Muscle of leg (tissue), 11 donors: ENCODE results near the gene TMC3. TPM values are rescaled to one million over a fixed set of nuclear protein-coding genes. Genes with fewer than 3 reads are reported as not detected.

Experiments
- DNase-seq: peaks from one replicate; pipeline ENCODE4 v3.0.0; 2013
- H3K27ac ChIP-seq: one replicate; pipeline ENCODE4 v1.5.1; 2013; ENCODE audit warnings: mild to moderate bottlenecking, low read length, control low read depth
- H3K27me3 ChIP-seq: one replicate; pipeline ENCODE4 v1.6.1; 2013; ENCODE audit warnings: low read length; ENCODE audit not compliant: control insufficient read depth, insufficient read depth
- H3K36me3 ChIP-seq: one replicate; pipeline ENCODE4 v1.6.1; 2013; ENCODE audit warnings: low read length; ENCODE audit not compliant: control insufficient read depth, insufficient read depth
- H3K4me1 ChIP-seq: one replicate; pipeline ENCODE4 v1.6.1; 2013; ENCODE audit warnings: low read length; ENCODE audit not compliant: control insufficient read depth, insufficient read depth
- H3K4me3 ChIP-seq: one replicate; pipeline ENCODE4 v1.5.1; 2013; ENCODE audit warnings: low read length, control low read depth
- H3K9me3 ChIP-seq: replicated peaks from 2 replicates; pipeline ENCODE4 v1.6.1; 2013; ENCODE audit warnings: low read depth, low read length; ENCODE audit not compliant: control insufficient read depth
- WGBS: methylation state at CpG from one replicate; pipeline ENCODE4 v1.1.5; 2013; ENCODE audit warnings: missing lambda C conversion rate; ENCODE audit not compliant: insufficient coverage; 5-methylcytosine and 5-hydroxymethylcytosine counted together
- polyA plus RNA-seq, 8 donors: library from polyadenylated mRNA; unstranded; fragments of 120-200 nt; gene quantifications; one replicate each; pipeline versions ENCODE4 v1.2.1 to v1.2.3, GENCODE V29; 2013; ENCODE audit warnings: inconsistent platforms in 1 of 8, low replicate concordance in 1 of 8; ENCODE audit not compliant: insufficient read length in 8 of 8, insufficient read depth in 1 of 8
- total RNA-seq: library from RNA; stranded (reverse); fragments of 120-200 nt; gene quantifications from one replicate; pipeline ENCODE4 v1.2.4, GENCODE V29; 2013

Gene TMC3
- total and polyA plus RNA-seq, 9 donors, result 0.04 to 0.25 (median 0.06) TPM; not detected in 2

DNA sequence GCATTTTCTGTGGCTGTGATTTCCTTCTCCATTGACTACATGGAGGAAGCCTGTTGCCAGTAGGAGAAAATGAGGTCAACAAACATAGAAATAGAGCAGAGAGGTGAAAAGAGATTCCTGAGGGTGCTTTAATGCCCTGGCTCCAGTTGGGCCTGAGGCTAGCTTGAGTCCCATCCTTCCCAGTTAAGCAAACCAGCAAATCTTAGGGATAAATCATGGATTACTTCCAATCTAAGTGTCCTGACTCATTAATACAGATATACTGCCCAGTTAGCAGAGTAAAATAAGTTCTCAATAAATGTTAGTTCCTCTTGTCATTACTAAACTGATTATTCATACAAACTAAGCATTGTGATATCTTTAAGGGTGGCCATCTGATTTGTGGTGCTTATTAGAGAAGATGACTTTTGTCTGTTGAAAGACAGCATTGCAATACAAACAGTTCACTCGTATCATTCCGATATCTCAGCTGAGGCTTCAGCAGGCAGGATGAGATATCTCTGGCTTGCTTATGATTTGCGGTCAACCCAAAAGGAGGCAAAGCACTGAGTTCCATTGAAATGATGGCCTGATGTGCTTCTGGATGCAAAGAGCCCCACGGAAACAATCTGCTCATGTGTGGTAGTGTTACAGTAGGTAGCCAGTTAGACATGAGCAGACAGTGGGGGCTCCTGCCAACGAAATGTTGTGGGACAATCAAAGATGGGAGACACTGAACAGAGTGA lies 43.5 kb downstream of the TMC3 start:
- 89% methylated on average over 5 of the region's 5 CpGs for WGBS
- no peaks in the 10 kb centered on the region for H3K36me3 ChIP-seq
- no peak for DNase-seq
- H3K4me1 ChIP-seq, result peaks cover 4% of the 10 kb centered on the region
- H3K27me3 ChIP-seq, result no peaks in the 10 kb centered on the region
- H3K27ac ChIP-seq, result no peak overlapping the region
- no peak overlapping the region for H3K4me3 ChIP-seq
- H3K9me3 ChIP-seq, result no peaks in the 10 kb centered on the region

DNA sequence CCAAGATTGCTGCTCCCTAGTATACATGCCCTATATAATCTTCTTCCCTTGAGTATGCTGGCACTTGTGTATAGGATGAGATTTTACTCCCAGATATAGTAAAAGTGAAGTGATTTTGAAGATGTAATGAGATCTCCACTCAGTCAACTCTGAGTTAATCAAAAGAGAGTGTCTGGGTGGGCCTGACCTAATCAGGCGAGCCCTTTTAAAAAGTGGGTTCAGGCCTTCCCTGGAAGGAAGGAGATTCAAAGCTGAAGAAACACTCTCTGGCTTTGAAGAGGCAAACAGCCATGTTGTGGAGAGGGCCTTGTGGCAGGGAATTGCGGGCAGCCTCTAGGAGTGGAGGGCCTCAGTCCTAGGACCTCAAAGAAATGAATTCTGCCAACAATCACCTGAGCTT lies 44.6 kb downstream of the TMC3 start:
- H3K27ac ChIP-seq, result no peak overlapping the region
- H3K36me3 ChIP-seq, result no peaks in the 10 kb centered on the region
- H3K4me1 ChIP-seq, result peaks cover 5% of the 10 kb centered on the region
- no peaks in the 10 kb centered on the region for H3K9me3 ChIP-seq
- H3K4me3 ChIP-seq, result no peak overlapping the region
- WGBS, result 100% methylated on average over 2 of the region's 2 CpGs
- H3K27me3 ChIP-seq, result peaks cover under 1% of the 10 kb centered on the region
- DNase-seq, result no peak

GRCh38 chr15:81327516-81327915 lies 46.5 kb downstream of the TMC3 start:
- H3K27me3 ChIP-seq, result peaks cover 2% of the 10 kb centered on the region
- H3K4me3 ChIP-seq, result no peak overlapping the region
- H3K4me1 ChIP-seq, result peaks cover 7% of the 10 kb centered on the region
- no peak overlapping the region for H3K27ac ChIP-seq
- no peaks in the 10 kb centered on the region for H3K36me3 ChIP-seq
- H3K9me3 ChIP-seq, result no peaks in the 10 kb centered on the region
- DNase-seq, result no peak
- WGBS, result 89% methylated on average over 2 of the region's 3 CpGs

DNA sequence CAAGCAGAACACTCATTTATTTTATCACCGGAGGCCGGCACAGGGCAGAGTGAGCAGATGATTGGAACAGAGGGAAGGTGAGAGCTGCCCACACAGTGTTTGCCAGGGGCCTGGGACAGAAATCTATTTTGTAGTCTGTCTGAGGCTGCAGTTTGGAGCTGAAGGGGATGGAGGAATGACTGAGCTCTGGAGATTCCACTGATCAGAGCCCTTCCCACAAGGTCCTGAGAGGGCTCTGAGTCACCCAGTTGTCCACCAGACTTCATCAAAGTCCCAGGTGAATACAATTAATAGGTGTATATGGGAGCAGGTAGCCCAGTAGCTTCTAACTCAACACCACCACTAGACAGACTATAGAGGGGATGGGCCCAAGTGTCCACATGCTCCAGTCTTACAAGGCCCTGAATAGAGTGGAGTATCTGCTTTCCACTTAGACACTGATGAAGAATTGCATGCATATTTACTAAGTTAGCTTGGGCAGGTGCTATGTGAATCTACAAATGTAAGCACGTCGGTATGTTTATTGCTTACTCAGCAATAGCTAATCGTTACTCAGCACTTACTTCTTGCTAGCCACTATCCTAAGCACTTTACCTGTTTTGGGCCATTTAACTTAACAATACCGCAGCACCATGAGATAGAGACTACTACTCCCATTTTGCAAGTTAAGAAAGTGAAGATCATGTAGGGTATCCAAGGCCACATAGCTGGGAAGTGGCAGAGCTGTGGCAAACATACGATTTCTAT lies 47.4 kb downstream of the TMC3 start:
- H3K27ac ChIP-seq, result no peak overlapping the region
- 100% methylated on average over 1 of the region's 7 CpGs for WGBS
- H3K9me3 ChIP-seq, result no peaks in the 10 kb centered on the region
- H3K27me3 ChIP-seq, result peaks cover 2% of the 10 kb centered on the region
- no peak overlapping the region for H3K4me3 ChIP-seq
- peaks cover 4% of the 10 kb centered on the region for H3K36me3 ChIP-seq
- H3K4me1 ChIP-seq, result peaks cover 7% of the 10 kb centered on the region
- no peak for DNase-seq

- H3K27ac ChIP-seq, result peak within 1 kb of the TSS; percentile 54
- H3K27me3 ChIP-seq, result peaks cover 2% of the 10 kb centered on the region
- H3K36me3 ChIP-seq, result peaks cover 13% of the 10 kb centered on the region
- DNase-seq, result peak; percentile 99
- H3K4me3 ChIP-seq, result peak within 1 kb of the TSS; percentile 62
- under 1% methylated on average over 67 of the region's 67 CpGs for WGBS
- no peaks in the 10 kb centered on the region for H3K9me3 ChIP-seq
- H3K4me1 ChIP-seq, result peaks cover 7% of the 10 kb centered on the region
Measured at GRCh38 chr15:81323944-81324881, 49.8 kb downstream of the TMC3 start, which contains the start of gene STARD5. Gene STARD5 (minus strand): TSS chr15:81324141. CDS start chr15:81324099, 42 bp downstream.

DNA sequence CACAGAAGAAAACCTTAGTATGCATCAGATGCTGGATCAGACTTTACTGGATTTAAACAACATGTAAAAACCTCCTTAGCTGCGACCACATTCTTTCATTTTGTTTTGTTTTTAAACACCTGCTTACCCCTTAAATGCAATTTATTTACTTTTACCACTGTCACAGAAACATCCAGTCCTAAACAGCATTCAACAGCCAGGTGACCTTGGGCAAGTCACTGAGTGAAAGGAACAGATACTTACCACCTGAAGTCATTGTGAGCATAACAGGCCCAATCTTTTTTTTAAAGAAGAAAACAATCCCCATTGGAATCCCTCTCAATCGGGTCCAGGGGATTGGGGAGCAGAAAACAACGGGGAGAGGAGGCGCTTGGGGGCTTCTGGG lies 50.5 kb downstream of the TMC3 start:
- 11% methylated on average over 4 of the region's 4 CpGs for WGBS
- Histone ChIP-seq H3K9me3 (no peaks in the 10 kb centered on the region), H3K27ac (peak overlapping the region; percentile 54), H3K4me3 (peak overlapping the region; percentile 62), H3K36me3 (peaks cover 17% of the 10 kb centered on the region), H3K27me3 (peaks cover 2% of the 10 kb centered on the region), H3K4me1 (peaks cover 7% of the 10 kb centered on the region)
- DNase-seq, result no peak

GRCh38 chr15:81322676-81323253 lies 51.2 kb downstream of the TMC3 start:
- Histone ChIP-seq H3K27me3 (peaks cover 2% of the 10 kb centered on the region), H3K9me3 (no peaks in the 10 kb centered on the region), H3K4me3 (no peak overlapping the region), H3K4me1 (peaks cover 7% of the 10 kb centered on the region), H3K27ac (no peak overlapping the region), H3K36me3 (peaks cover 17% of the 10 kb centered on the region)
- WGBS, result 79% methylated on average over 4 of the region's 6 CpGs
- DNase-seq, result no peak

DNA sequence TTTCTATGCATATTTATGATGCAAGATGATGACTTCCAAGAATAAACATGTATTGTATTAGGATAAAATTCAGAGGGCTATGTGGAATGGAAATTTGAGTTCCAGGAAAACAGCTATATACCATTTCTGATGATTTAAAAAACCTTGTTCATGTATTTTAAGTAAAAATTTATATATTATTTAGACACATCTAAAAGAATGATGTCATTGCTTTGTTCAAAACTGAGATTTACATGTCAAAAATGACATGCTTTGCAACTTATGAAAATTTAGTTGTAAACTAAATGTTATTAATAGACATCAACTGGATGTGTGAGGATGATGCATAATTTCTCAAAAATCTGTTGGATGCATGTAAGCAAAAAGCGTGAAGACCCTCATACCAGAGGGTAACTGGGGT lies 52.3 kb downstream of the TMC3 start:
- peaks cover 7% of the 10 kb centered on the region for H3K4me1 ChIP-seq
- WGBS, result 100% methylated on average over 1 of the region's 1 CpG

GRCh38 chr15:81317642-81318017 lies 56.4 kb downstream of the TMC3 start:
- Histone ChIP-seq H3K27ac (no peak overlapping the region), H3K4me1 (peaks cover 6% of the 10 kb centered on the region), H3K36me3 (peaks cover 34% of the 10 kb centered on the region), H3K27me3 (no peaks in the 10 kb centered on the region), H3K9me3 (no peaks in the 10 kb centered on the region), H3K4me3 (no peak overlapping the region)
- no peak for DNase-seq
- 90% methylated on average over 3 of the region's 6 CpGs for WGBS

More for the DNA sequence above, 52.3 kb downstream of the TMC3 start:
- no peak for DNase-seq
- Histone ChIP-seq H3K9me3 (no peaks in the 10 kb centered on the region), H3K27me3 (peaks cover 2% of the 10 kb centered on the region), H3K4me3 (no peak overlapping the region), H3K36me3 (peaks cover 17% of the 10 kb centered on the region), H3K27ac (no peak overlapping the region)
